Measurements from ENCODE around the gene PAIP2.

The PAIP2 gene

GRCh38 chr5:139418793-139419192, 77.1 kb downstream of the PAIP2 start:
- H3K9ac ChIP-seq: peak overlapping the region; percentile 44; the same call in 1 of the 2 replicates
- H3K27ac ChIP-seq: peak overlapping the region; percentile 81
- peaks cover 14% of the 10 kb centered on the region for H3K36me3 ChIP-seq
- no peak overlapping the region for H3K4me3 ChIP-seq
- H3K27me3 ChIP-seq: no peaks in the 10 kb centered on the region
- no peak for TF ChIP-seq Cebpa-rat (IDR thresholded peaks at IDR 0.05)
- H3K4me2 ChIP-seq: peak overlapping the region; percentile 83
- peaks cover 84% of the 10 kb centered on the region for H3K4me1 ChIP-seq
- H4K20me1 ChIP-seq: no peaks in the 10 kb centered on the region
- no peaks in the 10 kb centered on the region for H3K9me3 ChIP-seq

All from BLaER1 (cell line).